Measurements from ENCODE around the gene DOCK9.

- TF ChIP-seq CTCF (IDR thresholded peaks at IDR 0.05): no peak
- no peak for TF ChIP-seq TP53 (CRISPR knock-in tag; IDR thresholded peaks at IDR 0.05)
- TF ChIP-seq JUN (CRISPR knock-in tag; IDR thresholded peaks at IDR 0.05): no peak
- no peak for TF ChIP-seq SP1 (CRISPR knock-in tag; conservative IDR thresholded peaks at IDR 0.05)
These were observed 180.4 kb downstream of the DOCK9 start for GRCh38 chr13:98797456-98797855.

Data from WTC11 (cell line).